Mesodermal cell (in vitro differentiated cells): ENCODE results near the gene PARM1.

ENCODE experiments used
- H3K27ac ChIP-seq: 2 replicates; pipeline ENCODE4 v1.7.0; 2013; ENCODE audit warnings: mild to moderate bottlenecking, low read depth, low read length, moderate library complexity; ENCODE audit not compliant: severe bottlenecking
- H3K36me3 ChIP-seq: 2 replicates; pipeline ENCODE4 v1.7.1; 2013; ENCODE audit warnings: mild to moderate bottlenecking, low read length, moderate library complexity; ENCODE audit not compliant: control insufficient read depth, insufficient read depth
- H3K4me1 ChIP-seq: one replicate; pipeline ENCODE4 v1.7.1; 2013; ENCODE audit warnings: mild to moderate bottlenecking, low read length; ENCODE audit not compliant: insufficient read depth, control insufficient read depth, poor library complexity, severe bottlenecking
- H3K4me3 ChIP-seq: 2 replicates; pipeline ENCODE4 v1.7.0; 2013; ENCODE audit warnings: low read length, control low read depth, mild to moderate bottlenecking; ENCODE audit not compliant: insufficient read depth, poor library complexity, severe bottlenecking; ENCODE audit errors: extremely low read depth
- H3K9me3 ChIP-seq: 2 replicates; pipeline ENCODE4 v1.7.1; 2013; ENCODE audit warnings: mild to moderate bottlenecking, low read length, moderate library complexity; ENCODE audit not compliant: control insufficient read depth
- WGBS, 2 experiments: methylation state at CpG; one replicate each; pipeline ENCODE4 v1.1.5; 2013; ENCODE audit warnings: missing lambda C conversion rate in 2 of 2; ENCODE audit not compliant: insufficient coverage in 2 of 2; 5-methylcytosine and 5-hydroxymethylcytosine counted together

PARM1 gene

GRCh38 chr4:74962584-74962983 lies 29.7 kb downstream of the PARM1 start:
- Histone ChIP-seq H3K4me1 (no peaks in the 10 kb centered on the region), H3K4me3 (no peak overlapping the region), H3K27ac (no peak overlapping the region), H3K36me3 (no peaks in the 10 kb centered on the region), H3K9me3 (no peaks in the 10 kb centered on the region)

GRCh38 chr4:74964311-74964710 lies 31.4 kb downstream of the PARM1 start:
- no peaks in the 10 kb centered on the region for H3K36me3 ChIP-seq
- H3K9me3 ChIP-seq = no peaks in the 10 kb centered on the region
- no peaks in the 10 kb centered on the region for H3K4me1 ChIP-seq
- H3K27ac ChIP-seq = no peak overlapping the region
- WGBS, 2 experiments = 76 to 93% methylated on average over 2 of the region's 2 CpGs
- no peak overlapping the region for H3K4me3 ChIP-seq

GRCh38 chr4:74967324-74967723 lies 34.4 kb downstream of the PARM1 start:
- no peaks in the 10 kb centered on the region for H3K4me1 ChIP-seq
- WGBS, 2 experiments = 96 to 100% methylated on average over 1 to 2 of the region's 3 CpGs

GRCh38 chr4:74968456-74969164 lies 35.7 kb downstream of the PARM1 start:
- 75% methylated on average over 1 of the region's 2 CpGs; no CpG with 5 or more reads in 1 of the 2 experiments for WGBS, 2 experiments

More at GRCh38 chr4:74967324-74967723, 34.4 kb downstream of the PARM1 start:
- H3K36me3 ChIP-seq = no peaks in the 10 kb centered on the region
- no peaks in the 10 kb centered on the region for H3K9me3 ChIP-seq
- no peak overlapping the region for H3K27ac ChIP-seq
- no peak overlapping the region for H3K4me3 ChIP-seq

GRCh38 chr4:74969507-74970474 lies 36.9 kb downstream of the PARM1 start:
- no peaks in the 10 kb centered on the region for H3K36me3 ChIP-seq
- H3K4me3 ChIP-seq = no peak overlapping the region
- H3K9me3 ChIP-seq = no peaks in the 10 kb centered on the region
- 86 to 92% methylated on average over 5 to 7 of the region's 9 CpGs for WGBS, 2 experiments
- H3K4me1 ChIP-seq = no peaks in the 10 kb centered on the region
- H3K27ac ChIP-seq = no peak overlapping the region

More at GRCh38 chr4:74968456-74969164, 35.7 kb downstream of the PARM1 start:
- Histone ChIP-seq H3K36me3 (no peaks in the 10 kb centered on the region), H3K4me3 (no peak overlapping the region), H3K4me1 (no peaks in the 10 kb centered on the region), H3K9me3 (no peaks in the 10 kb centered on the region), H3K27ac (no peak overlapping the region)

- no peak overlapping the region for H3K27ac ChIP-seq
- H3K4me1 ChIP-seq = no peaks in the 10 kb centered on the region
- H3K4me3 ChIP-seq = no peak overlapping the region
- WGBS, 2 experiments = 83% methylated on average over 1 of the region's 1 CpG; no CpG with 5 or more reads in 1 of the 2 experiments
- no peaks in the 10 kb centered on the region for H3K36me3 ChIP-seq
- H3K9me3 ChIP-seq = no peaks in the 10 kb centered on the region
Observed at GRCh38 chr4:74970577-74970976, 37.7 kb downstream of the PARM1 start.

GRCh38 chr4:74971862-74972261 lies 38.9 kb downstream of the PARM1 start:
- H3K27ac ChIP-seq = no peak overlapping the region
- H3K4me3 ChIP-seq = no peak overlapping the region
- H3K9me3 ChIP-seq = no peaks in the 10 kb centered on the region
- 88 to 100% methylated on average over 1 of the region's 1 CpG for WGBS, 2 experiments
- H3K36me3 ChIP-seq = no peaks in the 10 kb centered on the region
- H3K4me1 ChIP-seq = no peaks in the 10 kb centered on the region

GRCh38 chr4:74975082-74975481 lies 42.2 kb downstream of the PARM1 start:
- 86 to 100% methylated on average over 1 of the region's 2 CpGs for WGBS, 2 experiments
- H3K4me3 ChIP-seq = no peak overlapping the region
- no peak overlapping the region for H3K27ac ChIP-seq
- no peaks in the 10 kb centered on the region for H3K9me3 ChIP-seq
- H3K4me1 ChIP-seq = no peaks in the 10 kb centered on the region
- no peaks in the 10 kb centered on the region for H3K36me3 ChIP-seq

GRCh38 chr4:74975848-74976824 lies 43.2 kb downstream of the PARM1 start:
- WGBS, 2 experiments = 92 to 100% methylated on average over 1 of the region's 2 CpGs
- no peaks in the 10 kb centered on the region for H3K9me3 ChIP-seq
- no peaks in the 10 kb centered on the region for H3K36me3 ChIP-seq
- no peak overlapping the region for H3K27ac ChIP-seq
- no peak overlapping the region for H3K4me3 ChIP-seq
- no peaks in the 10 kb centered on the region for H3K4me1 ChIP-seq
